PC-9 (cell line): Measurements from ENCODE around the gene NKX2-1. TPM values are rescaled to one million over a fixed set of nuclear protein-coding genes. Genes with fewer than 3 reads are reported as not detected.

Source experiments
- BruUV-seq: library from RNA; stranded (reverse); fragments of 400-500 nt; replicated peaks from 2 replicates; lab custom pipeline; 2021; lab: Mats Ljungman, UMichigan
- CTCF ChIA-PET: fragments of 300-600 bp; sonication (Branson Sonifier 250); formaldehyde crosslinking; loops from one replicate; lab custom pipeline; 2022; ENCODE audit warnings: antibody characterized with exemption; lab: Charles Lee
- POLR2A ChIA-PET: fragments of 300-600 bp; sonication (Branson Sonifier 250); formaldehyde crosslinking; loops from one replicate; lab custom pipeline; 2022; ENCODE audit warnings: antibody characterized with exemption; ENCODE audit not compliant: unreplicated experiment; lab: Charles Lee
- DNase-seq, 2 experiments: peaks; one replicate each; pipeline versions ENCODE4 v3.0.0 to v3.0.0-alpha.2; 2015 to 2022; ENCODE audit warnings: mixed read lengths in 1 of 2
- H2AFZ ChIP-seq: fragments of 200-600 bp; sonication (generic); 2 replicates; pipeline ENCODE4 v1.8.1; 2017; ENCODE audit warnings: antibody characterized with exemption
- H3F3A ChIP-seq: fragments of 200-600 bp; sonication (generic); 2 replicates; pipeline ENCODE4 v1.8.1; 2017; ENCODE audit warnings: antibody characterized with exemption, mild to moderate bottlenecking, low read depth; ENCODE audit not compliant: insufficient read depth
- H3K27ac ChIP-seq: fragments of 200-600 bp; sonication (generic); 2 replicates; pipeline ENCODE4 v1.6.1; 2016; ENCODE audit warnings: mixed run types
- H3K27me3 ChIP-seq: fragments of 200-600 bp; sonication (generic); 2 replicates; pipeline ENCODE4 v1.6.1; 2016; ENCODE audit warnings: low read depth, mixed run types; ENCODE audit not compliant: insufficient read depth
- H3K36me3 ChIP-seq: fragments of 200-600 bp; sonication (generic); 2 replicates; pipeline ENCODE4 v1.6.1; 2016; ENCODE audit warnings: low read depth, mixed run types
- H3K4me1 ChIP-seq: fragments of 200-600 bp; sonication (generic); replicated peaks from 2 replicates; pipeline ENCODE4 v1.6.1; 2016; ENCODE audit warnings: mixed run types; ENCODE audit not compliant: insufficient read depth
- H3K4me2 ChIP-seq: fragments of 200-600 bp; sonication (generic); 2 replicates; pipeline ENCODE4 v1.6.1; 2017; ENCODE audit warnings: mixed run types
- H3K4me3 ChIP-seq: fragments of 200-600 bp; sonication (generic); 2 replicates; pipeline ENCODE4 v1.6.1; 2016; ENCODE audit warnings: mixed run types
- H3K79me2 ChIP-seq: fragments of 200-600 bp; sonication (generic); 2 replicates; pipeline ENCODE4 v1.6.1; 2017; ENCODE audit warnings: low read depth, mixed run types
- H3K9me2 ChIP-seq: fragments of 200-600 bp; sonication (generic); 2 replicates; pipeline ENCODE4 v1.8.1; 2017; ENCODE audit warnings: mild to moderate bottlenecking; ENCODE audit not compliant: insufficient read depth
- H3K9me3 ChIP-seq: fragments of 200-600 bp; sonication (generic); 2 replicates; pipeline ENCODE4 v1.8.1; 2016; ENCODE audit warnings: low read depth; ENCODE audit not compliant: insufficient read depth
- H4K20me1 ChIP-seq: fragments of 200-600 bp; sonication (generic); 2 replicates; pipeline ENCODE4 v1.8.1; 2017; ENCODE audit not compliant: insufficient read depth
- CTCF ChIP-seq: fragments of 200-600 bp; sonication (generic); conservative IDR thresholded peaks from 2 replicates; pipeline ENCODE4 v1.6.1; 2017; ENCODE audit warnings: mixed run types, antibody characterized with exemption, mild to moderate bottlenecking, moderate library complexity
- EZH2 ChIP-seq: fragments of 200-600 bp; sonication (generic); IDR thresholded peaks from 2 replicates; pipeline ENCODE4 v1.8.0; 2017; ENCODE audit warnings: antibody characterized with exemption, low read depth
- intact Hi-C: fragments of 100-400 bp; cut with micrococcal nuclease; formaldehyde crosslinking; loops from one replicate; pipeline ENCODE4 v1.10.0; 2022; ENCODE audit not compliant: unreplicated experiment
- total RNA-seq: library from RNA; stranded (reverse); gene quantifications from 2 replicates; pipeline ENCODE4 v1.2.3, GENCODE V29; 2021

NKX2-1 gene
- total RNA-seq, 1 experiment from 2014 or later, result not detected

- CTCF ChIA-PET, result no interaction called here
- H3K4me1 ChIP-seq, result no peaks in the 10 kb centered on the region
- no TSS peak for BruUV-seq
- TF ChIP-seq EZH2 (no peak), CTCF (no peak)
- no peak overlapping the region for H2AFZ ChIP-seq
- DNase-seq, result no peak
- intact Hi-C loops, result no loop called here
- POLR2A ChIA-PET, result no interaction called here
- H3K79me2 ChIP-seq, result no peaks in the 10 kb centered on the region
- no peaks in the 10 kb centered on the region for H3K9me3 ChIP-seq
- H4K20me1 ChIP-seq, result no peaks in the 10 kb centered on the region
- no peaks in the 10 kb centered on the region for H3K9me2 ChIP-seq
- no peaks in the 10 kb centered on the region for H3F3A ChIP-seq
- no peaks in the 10 kb centered on the region for H3K36me3 ChIP-seq
- H3K4me3 ChIP-seq, result no peak overlapping the region
- no peak overlapping the region for H3K27ac ChIP-seq
- H3K27me3 ChIP-seq, result no peaks in the 10 kb centered on the region
- H3K4me2 ChIP-seq, result no peak overlapping the region
Observed at GRCh38 chr14:36474593-36474992, 45.4 kb downstream of the NKX2-1 start.

GRCh38 chr14:36471431-36471830 lies 48.6 kb downstream of the NKX2-1 start:
- POLR2A ChIA-PET, result no interaction called here
- no TSS peak for BruUV-seq

DNA sequence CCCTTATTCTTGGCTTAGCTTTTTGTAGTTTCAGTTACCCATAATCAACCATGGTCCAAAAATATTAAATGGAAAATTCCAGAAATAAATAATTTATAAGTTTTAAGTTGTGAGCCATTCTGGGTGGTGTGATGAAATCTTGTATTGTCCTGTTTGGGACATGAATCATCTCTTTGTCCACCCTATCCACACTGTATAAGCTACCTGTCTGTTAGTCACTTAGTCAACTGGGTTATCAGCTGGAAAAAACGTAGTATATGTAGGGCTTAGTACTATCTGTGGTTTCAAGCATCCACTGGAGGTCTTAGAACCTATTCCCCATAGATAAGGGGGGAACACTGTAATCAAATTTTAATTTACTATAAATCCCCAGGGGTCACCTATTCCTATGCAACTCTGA lies 52.7 kb downstream of the NKX2-1 start:
- H3K27me3 ChIP-seq, result no peaks in the 10 kb centered on the region
- BruUV-seq, result no TSS peak
- intact Hi-C loops, result no loop called here
- H3K4me2 ChIP-seq, result no peak overlapping the region
- no peaks in the 10 kb centered on the region for H3K79me2 ChIP-seq
- no peak overlapping the region for H3K27ac ChIP-seq
- no peak overlapping the region for H3K4me3 ChIP-seq
- TF ChIP-seq CTCF (no peak), EZH2 (no peak)
- H3K36me3 ChIP-seq, result no peaks in the 10 kb centered on the region
- H3K4me1 ChIP-seq, result no peaks in the 10 kb centered on the region
- no peaks in the 10 kb centered on the region for H3K9me2 ChIP-seq
- ChIA-PET CTCF (no interaction called here), POLR2A (no interaction called here)
- no peak for DNase-seq
- H2AFZ ChIP-seq, result no peak overlapping the region
- no peaks in the 10 kb centered on the region for H4K20me1 ChIP-seq
- no peaks in the 10 kb centered on the region for H3K9me3 ChIP-seq
- H3F3A ChIP-seq, result no peaks in the 10 kb centered on the region

More at GRCh38 chr14:36471431-36471830, 48.6 kb downstream of the NKX2-1 start:
- no peak overlapping the region for H2AFZ ChIP-seq
- no peaks in the 10 kb centered on the region for H3K27me3 ChIP-seq
- H3K4me1 ChIP-seq, result no peaks in the 10 kb centered on the region
- no peaks in the 10 kb centered on the region for H3F3A ChIP-seq
- H3K27ac ChIP-seq, result no peak overlapping the region
- H4K20me1 ChIP-seq, result no peaks in the 10 kb centered on the region
- H3K9me3 ChIP-seq, result no peaks in the 10 kb centered on the region
- no peaks in the 10 kb centered on the region for H3K79me2 ChIP-seq
- no peaks in the 10 kb centered on the region for H3K9me2 ChIP-seq
- no peak for DNase-seq
- no peak overlapping the region for H3K4me3 ChIP-seq
- no peaks in the 10 kb centered on the region for H3K36me3 ChIP-seq
- TF ChIP-seq CTCF (no peak), EZH2 (no peak)
- intact Hi-C loops, result no loop called here
- no peak overlapping the region for H3K4me2 ChIP-seq
- CTCF ChIA-PET, result no interaction called here

Other genes with a start within 250 kb of the NKX2-1 start
- gene MBIP, start 199.6 kb downstream of the NKX2-1 start, total RNA-seq, result 13.8 and 15.2 TPM in 2 replicates
- gene NKX2-8, start 62.4 kb upstream of the NKX2-1 start, total RNA-seq, result 1.1 and 2.9 TPM in 2 replicates
- gene PAX9, start 141.6 kb upstream of the NKX2-1 start, total RNA-seq, result 7.6 and 8.5 TPM in 2 replicates